IPS DF 6.9 (cell line): ENCODE results near the gene GPR171.
"Not testable (repeated sequence)": the region's sequence is repeated elsewhere in the genome, so short reads cannot be mapped to it uniquely, and the experiment has no call there.

Experiments
- DNase-seq: peaks from one replicate; pipeline ENCODE4 v3.0.0-alpha.2; 2013; ENCODE audit warnings: low read depth, low spot score
- H3K27ac ChIP-seq: one replicate; pipeline ENCODE4 v1.5.1; 2013; ENCODE audit warnings: low read length, control low read depth
- H3K27me3 ChIP-seq: 2 replicates; pipeline ENCODE4 v1.6.1; 2013; ENCODE audit warnings: mild to moderate bottlenecking, low read length; ENCODE audit not compliant: control insufficient read depth, insufficient read depth
- H3K36me3 ChIP-seq: 2 replicates; pipeline ENCODE4 v1.6.1; 2013; ENCODE audit warnings: low read length; ENCODE audit not compliant: control insufficient read depth, insufficient read depth
- H3K4me1 ChIP-seq: 2 replicates; pipeline ENCODE4 v1.6.1; 2013; ENCODE audit warnings: low read length; ENCODE audit not compliant: control insufficient read depth, insufficient read depth
- H3K4me3 ChIP-seq: 2 replicates; pipeline ENCODE4 v1.5.1; 2013; ENCODE audit warnings: mild to moderate bottlenecking, low read length
- H3K9me3 ChIP-seq: 2 replicates; pipeline ENCODE4 v1.6.1; 2013; ENCODE audit warnings: low read length, inconsistent platforms; ENCODE audit not compliant: control insufficient read depth, insufficient read depth
- WGBS: extraction: QIAGEN DNeasy Blood & Tissue Kit; methylation state at CpG from one replicate; pipeline ENCODE4 v1.1.7; 2013; ENCODE audit warnings: mixed read lengths, missing lambda C conversion rate; ENCODE audit not compliant: insufficient read length, insufficient coverage; 5-methylcytosine and 5-hydroxymethylcytosine counted together

The GPR171 gene, protein sequence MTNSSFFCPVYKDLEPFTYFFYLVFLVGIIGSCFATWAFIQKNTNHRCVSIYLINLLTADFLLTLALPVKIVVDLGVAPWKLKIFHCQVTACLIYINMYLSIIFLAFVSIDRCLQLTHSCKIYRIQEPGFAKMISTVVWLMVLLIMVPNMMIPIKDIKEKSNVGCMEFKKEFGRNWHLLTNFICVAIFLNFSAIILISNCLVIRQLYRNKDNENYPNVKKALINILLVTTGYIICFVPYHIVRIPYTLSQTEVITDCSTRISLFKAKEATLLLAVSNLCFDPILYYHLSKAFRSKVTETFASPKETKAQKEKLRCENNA

DNA sequence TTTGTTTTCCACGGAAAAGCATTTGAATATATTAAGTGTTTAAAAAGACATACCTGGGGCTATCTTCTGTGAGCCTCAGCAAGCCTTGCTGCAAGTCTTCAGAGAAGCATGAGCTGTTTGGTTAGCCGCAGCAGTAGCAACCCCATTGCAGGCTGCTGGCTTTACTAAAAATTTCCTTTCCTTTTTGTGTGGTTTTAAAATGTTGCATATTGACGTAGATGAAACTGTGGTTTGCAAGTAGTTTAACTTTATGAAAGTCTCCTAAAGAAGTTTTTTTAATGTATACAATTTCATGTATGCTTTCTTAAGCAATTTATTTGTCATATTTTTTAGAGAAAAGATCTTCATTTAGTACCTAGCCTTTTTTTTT is at the start of gene GPR171:
Gene GPR171, minus strand, starts transcription at position 166 of the 370 bp plus-strand sequence. CDS start 3,830 bp downstream, outside the sequence.
- Histone ChIP-seq H3K4me1 (no peaks in the 10 kb centered on the region), H3K9me3 (no peaks in the 10 kb centered on the region), H3K36me3 (no peaks in the 10 kb centered on the region), H3K27ac (no peak within 1 kb of the TSS), H3K27me3 (no peaks in the 10 kb centered on the region), H3K4me3 (no peak within 1 kb of the TSS)
- WGBS = no CpG with 5 or more reads among the region's 3 CpGs
- DNase-seq = no peak

DNA sequence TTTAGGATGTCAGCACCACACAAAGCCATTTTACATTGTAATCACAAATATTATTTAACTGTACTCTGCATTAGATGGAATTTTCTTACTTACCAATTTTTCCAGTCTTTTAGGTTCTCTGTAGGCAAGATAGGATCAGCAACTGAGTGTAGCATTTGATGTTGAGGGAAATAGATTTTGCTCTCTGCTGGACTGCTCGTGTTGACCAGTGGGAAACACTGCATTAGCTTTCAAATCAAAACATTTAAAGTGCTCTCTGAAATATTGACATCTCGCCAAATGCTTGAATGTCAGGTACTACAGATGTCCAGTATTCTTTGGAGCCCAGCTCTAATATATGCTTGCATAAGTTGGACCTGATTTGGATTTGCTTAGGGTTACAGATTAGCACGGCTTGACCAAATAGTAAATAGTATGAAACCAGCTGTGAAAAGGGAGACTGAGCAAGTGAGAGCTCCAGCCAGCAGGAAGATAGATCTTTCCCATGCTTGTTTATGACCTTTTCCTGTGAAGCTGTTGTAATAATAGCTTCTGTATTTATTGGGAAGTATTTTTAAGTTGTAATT is 45.8 kb upstream of the GPR171 start:
- no CpG with 5 or more reads among the region's 3 CpGs for WGBS
- Histone ChIP-seq H3K4me1 (no peaks in the 10 kb centered on the region), H3K4me3 (no peak overlapping the region), H3K36me3 (no peaks in the 10 kb centered on the region), H3K9me3 (no peaks in the 10 kb centered on the region), H3K27ac (no peak overlapping the region), H3K27me3 (no peaks in the 10 kb centered on the region)
- no peak for DNase-seq

DNA sequence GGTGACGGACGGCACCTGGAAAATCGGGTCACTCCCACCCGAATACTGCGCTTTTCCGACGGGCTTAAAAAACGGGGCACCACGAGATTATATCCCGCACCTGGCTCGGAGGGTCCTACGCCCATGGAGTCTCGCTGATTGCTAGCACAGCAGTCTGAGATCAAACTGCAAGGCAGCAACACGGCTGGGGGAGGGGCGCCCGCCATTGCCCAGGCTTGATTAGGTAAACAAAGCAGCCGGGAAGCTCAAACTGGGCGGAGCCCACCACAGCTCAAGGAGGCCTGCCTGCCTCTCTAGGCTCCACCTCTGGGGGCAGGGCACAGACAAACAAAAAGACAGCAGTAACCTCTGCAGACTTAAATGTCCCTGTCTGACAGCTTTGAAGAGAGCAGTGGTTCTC is 39.0 kb upstream of the GPR171 start:
- H3K4me1 ChIP-seq, H3K27me3 ChIP-seq, H3K27ac ChIP-seq, H3K36me3 ChIP-seq, H3K9me3 ChIP-seq, H3K4me3 ChIP-seq, DNase-seq: not testable (repeated sequence)
- WGBS = no CpG with 5 or more reads among the region's 18 CpGs

DNA sequence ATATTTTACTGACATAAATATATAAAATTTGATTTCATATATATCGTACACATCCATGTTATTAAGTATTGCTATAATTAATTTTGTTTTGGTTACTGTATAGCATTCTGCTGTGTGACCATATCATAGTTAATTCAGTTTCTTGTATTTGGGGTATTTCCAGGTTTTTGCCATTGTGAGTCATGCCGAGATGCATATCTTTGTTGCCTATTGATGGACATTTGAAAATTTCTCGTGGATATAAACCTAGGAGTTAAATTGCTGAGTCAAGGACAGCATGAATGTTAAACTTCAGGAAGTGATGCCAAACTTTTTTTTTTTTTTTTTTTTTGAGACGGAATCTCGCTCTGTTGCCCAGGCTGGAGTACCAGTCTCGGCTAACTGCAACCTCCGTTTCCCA is 33.7 kb upstream of the GPR171 start:
- no peaks in the 10 kb centered on the region for H3K27me3 ChIP-seq
- no peak overlapping the region for H3K27ac ChIP-seq
- no peak for DNase-seq
- no peaks in the 10 kb centered on the region for H3K36me3 ChIP-seq
- no peaks in the 10 kb centered on the region for H3K9me3 ChIP-seq
- H3K4me3 ChIP-seq = no peak overlapping the region
- H3K4me1 ChIP-seq = peaks cover 3% of the 10 kb centered on the region; the same call in 1 of the 2 replicates
- no CpG with 5 or more reads among the region's 7 CpGs for WGBS

DNA sequence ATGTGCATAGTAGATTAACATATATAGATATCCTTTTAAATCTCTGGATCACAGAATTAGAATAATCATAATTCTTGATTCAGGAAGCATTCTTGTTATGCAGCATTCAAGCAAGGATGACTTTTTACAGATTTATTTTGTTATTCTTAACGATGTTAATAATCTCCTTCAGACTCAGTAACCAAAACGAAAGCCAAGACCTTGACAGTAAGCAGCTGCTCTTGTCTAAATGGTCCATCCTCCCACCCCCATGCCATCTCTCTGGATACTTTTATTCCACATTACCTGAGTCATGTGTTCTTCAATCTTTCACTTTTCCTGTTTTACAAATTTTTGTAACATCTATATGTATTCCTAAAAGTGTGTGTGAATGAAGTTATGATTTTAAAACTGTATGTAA is 33.3 kb upstream of the GPR171 start:
- WGBS = no CpG with 5 or more reads among the region's 2 CpGs
- H3K9me3 ChIP-seq = no peaks in the 10 kb centered on the region
- H3K4me3 ChIP-seq = no peak overlapping the region
- peaks cover 3% of the 10 kb centered on the region; the same call in 1 of the 2 replicates for H3K4me1 ChIP-seq
- H3K27ac ChIP-seq = no peak overlapping the region
- H3K36me3 ChIP-seq = no peaks in the 10 kb centered on the region
- DNase-seq = no peak
- no peaks in the 10 kb centered on the region for H3K27me3 ChIP-seq

DNA sequence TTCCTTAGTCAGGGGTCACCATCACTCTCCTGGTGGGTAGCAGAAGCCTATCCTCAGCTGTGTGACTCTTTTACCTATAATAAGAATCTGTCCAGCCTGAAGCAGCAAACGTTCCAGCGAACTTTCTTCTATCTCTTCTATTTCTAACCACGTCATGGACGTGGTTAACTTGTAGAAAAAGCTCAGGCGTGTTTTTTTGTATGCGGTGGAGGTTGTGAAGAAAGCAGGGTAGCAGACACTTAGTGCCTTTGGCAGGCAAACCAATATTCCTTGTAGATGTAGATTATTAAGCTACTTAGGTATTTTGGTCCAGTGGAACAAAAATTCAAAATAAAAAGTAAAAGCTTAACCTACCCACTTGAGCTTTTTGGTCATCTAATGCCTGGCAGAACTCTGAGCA is 31.8 kb upstream of the GPR171 start:
- no peaks in the 10 kb centered on the region for H3K27me3 ChIP-seq
- H3K27ac ChIP-seq = no peak overlapping the region
- no peaks in the 10 kb centered on the region for H3K36me3 ChIP-seq
- H3K4me3 ChIP-seq = no peak overlapping the region
- DNase-seq = no peak
- no CpG with 5 or more reads among the region's 6 CpGs for WGBS
- no peaks in the 10 kb centered on the region for H3K9me3 ChIP-seq
- peaks cover 3% of the 10 kb centered on the region; the same call in 1 of the 2 replicates for H3K4me1 ChIP-seq

DNA sequence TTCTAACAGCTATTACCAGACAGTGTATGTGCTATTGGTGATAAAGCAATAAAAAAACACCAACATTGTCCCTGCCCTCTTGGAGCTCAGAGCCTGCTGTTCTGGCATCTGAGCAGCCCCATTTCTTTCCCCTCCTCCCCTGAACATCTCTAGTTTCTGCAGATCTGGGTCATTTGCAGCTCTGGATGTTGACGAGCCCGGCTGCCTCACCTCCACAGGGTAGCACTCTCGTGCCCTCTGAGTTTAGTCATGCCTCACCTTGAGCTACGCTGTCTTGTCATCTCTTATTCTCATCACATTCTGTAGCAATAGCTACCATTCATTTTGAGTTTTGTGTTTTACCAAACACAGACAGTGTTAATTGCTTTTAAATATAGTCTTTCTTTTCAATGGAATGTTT is 30.0 kb upstream of the GPR171 start:
- peaks cover 3% of the 10 kb centered on the region; the same call in 1 of the 2 replicates for H3K4me1 ChIP-seq
- H3K4me3 ChIP-seq = no peak overlapping the region
- H3K27ac ChIP-seq = no peak overlapping the region
- H3K27me3 ChIP-seq = no peaks in the 10 kb centered on the region
- no CpG with 5 or more reads among the region's 4 CpGs for WGBS
- H3K36me3 ChIP-seq = no peaks in the 10 kb centered on the region
- no peak for DNase-seq
- H3K9me3 ChIP-seq = no peaks in the 10 kb centered on the region

GRCh38 chr3:151232403-151232802 is 29.4 kb upstream of the GPR171 start:
- H3K27me3 ChIP-seq, H3K27ac ChIP-seq, H3K36me3 ChIP-seq, DNase-seq, H3K9me3 ChIP-seq, H3K4me3 ChIP-seq, H3K4me1 ChIP-seq: not testable (repeated sequence)

- no peak for DNase-seq
- H3K4me3 ChIP-seq = no peak overlapping the region
- H3K4me1 ChIP-seq = peaks cover 2% of the 10 kb centered on the region; the same call in 1 of the 2 replicates
- no peaks in the 10 kb centered on the region for H3K36me3 ChIP-seq
- WGBS = no CpG with 5 or more reads among the region's 4 CpGs
- no peak overlapping the region for H3K27ac ChIP-seq
- no peaks in the 10 kb centered on the region; the same call in 1 of the 2 replicates for H3K27me3 ChIP-seq
- no peaks in the 10 kb centered on the region for H3K9me3 ChIP-seq
Measured at GRCh38 chr3:151230646-151231045, 27.6 kb upstream of the GPR171 start.

GRCh38 chr3:151228666-151229040 is 25.6 kb upstream of the GPR171 start:
- WGBS = no CpG with 5 or more reads among the region's 1 CpG
- DNase-seq = no peak
- Histone ChIP-seq H3K36me3 (no peaks in the 10 kb centered on the region), H3K9me3 (no peaks in the 10 kb centered on the region), H3K4me1 (no peaks in the 10 kb centered on the region), H3K27ac (no peak overlapping the region), H3K27me3 (no peaks in the 10 kb centered on the region; the same call in 1 of the 2 replicates), H3K4me3 (no peak overlapping the region)
